Choroid plexus epithelial cell (primary cell): Measurements from ENCODE around the gene ABO.
"Not testable (repeated sequence)": the region's sequence is repeated elsewhere in the genome, so short reads cannot be mapped to it uniquely, and the experiment has no call there.

ENCODE experiments used
- DNase-seq: peaks from one replicate; pipeline ENCODE4 v3.0.0-alpha.2; 2010; ENCODE audit warnings: low read depth
- H3K4me3 ChIP-seq: 2 replicates; pipeline ENCODE4 v1.5.1; 2011; ENCODE audit warnings: low read depth, mild to moderate bottlenecking, control low read depth, low read length, moderate library complexity
- CTCF ChIP-seq: conservative IDR thresholded peaks from 2 replicates; pipeline ENCODE4 v1.5.1; 2011; ENCODE audit warnings: low read depth, mild to moderate bottlenecking, control low read depth, inconsistent platforms, low read length, moderate library complexity

Gene ABO

GRCh38 chr9:133285252-133285775 is 10.3 kb upstream of the ABO start:
- H3K4me3 ChIP-seq, result no peak overlapping the region
- no peak for DNase-seq
- no peak for TF ChIP-seq CTCF

DNA sequence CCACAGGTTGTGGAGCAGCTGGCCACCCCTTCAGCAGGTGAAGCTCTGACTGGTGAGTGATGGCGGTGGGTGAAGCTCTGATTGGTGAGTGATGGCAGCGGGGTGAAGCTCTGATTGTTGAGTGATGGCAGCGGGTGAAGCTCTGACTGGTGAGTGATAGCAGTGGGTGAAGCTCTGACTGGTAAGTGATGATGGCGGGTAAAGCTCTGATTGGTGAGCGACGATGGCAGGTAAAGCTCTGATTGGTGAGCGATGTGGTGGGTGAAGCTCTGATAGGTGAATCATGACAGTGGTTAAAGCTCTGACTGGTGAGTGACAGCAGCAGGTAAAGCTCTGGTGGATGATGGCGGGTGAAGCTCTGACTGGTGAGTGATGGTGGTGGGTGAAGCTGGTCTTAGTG is 9.4 kb upstream of the ABO start:
- H3K4me3 ChIP-seq, result no peak overlapping the region
- TF ChIP-seq CTCF, result no peak
- DNase-seq, result no peak

DNA sequence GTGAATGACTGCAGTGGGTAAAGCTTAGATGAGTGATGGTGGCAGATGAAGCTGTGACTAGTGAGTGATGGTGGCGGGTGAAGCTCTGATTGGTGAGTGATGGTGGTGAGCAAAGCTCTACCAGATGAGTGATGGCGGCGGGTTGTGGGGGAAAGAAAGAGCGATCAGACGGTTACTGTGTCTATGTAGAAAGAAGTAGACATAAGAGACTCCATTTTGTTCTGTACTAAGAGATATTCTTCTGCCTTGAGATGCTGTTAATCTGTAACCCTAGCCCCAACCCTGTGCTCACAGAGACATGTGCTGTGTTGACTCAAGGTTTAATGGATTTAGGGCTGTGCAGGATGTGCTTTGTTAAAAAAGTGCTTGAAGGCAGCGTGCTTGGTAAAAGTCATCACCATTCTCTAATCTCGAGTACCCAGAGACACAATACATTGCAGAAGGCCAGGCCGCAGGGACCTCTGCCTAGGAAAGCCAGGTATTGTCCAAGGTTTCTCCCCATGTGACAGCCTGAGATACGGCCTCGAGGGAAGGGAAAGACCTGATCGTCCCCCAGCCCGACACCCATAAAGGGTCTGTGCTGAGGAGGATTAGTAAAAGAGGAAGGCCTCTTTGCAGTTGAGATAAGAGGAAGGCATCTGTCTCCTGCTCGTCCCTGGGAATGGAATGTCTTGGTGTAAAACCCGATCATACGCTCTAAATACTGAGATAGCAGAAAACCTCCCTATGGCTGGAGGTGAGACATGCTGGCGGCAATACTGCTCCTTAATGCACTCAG is 8.4 kb upstream of the ABO start:
- not testable (repeated sequence) for H3K4me3 ChIP-seq, DNase-seq

DNA sequence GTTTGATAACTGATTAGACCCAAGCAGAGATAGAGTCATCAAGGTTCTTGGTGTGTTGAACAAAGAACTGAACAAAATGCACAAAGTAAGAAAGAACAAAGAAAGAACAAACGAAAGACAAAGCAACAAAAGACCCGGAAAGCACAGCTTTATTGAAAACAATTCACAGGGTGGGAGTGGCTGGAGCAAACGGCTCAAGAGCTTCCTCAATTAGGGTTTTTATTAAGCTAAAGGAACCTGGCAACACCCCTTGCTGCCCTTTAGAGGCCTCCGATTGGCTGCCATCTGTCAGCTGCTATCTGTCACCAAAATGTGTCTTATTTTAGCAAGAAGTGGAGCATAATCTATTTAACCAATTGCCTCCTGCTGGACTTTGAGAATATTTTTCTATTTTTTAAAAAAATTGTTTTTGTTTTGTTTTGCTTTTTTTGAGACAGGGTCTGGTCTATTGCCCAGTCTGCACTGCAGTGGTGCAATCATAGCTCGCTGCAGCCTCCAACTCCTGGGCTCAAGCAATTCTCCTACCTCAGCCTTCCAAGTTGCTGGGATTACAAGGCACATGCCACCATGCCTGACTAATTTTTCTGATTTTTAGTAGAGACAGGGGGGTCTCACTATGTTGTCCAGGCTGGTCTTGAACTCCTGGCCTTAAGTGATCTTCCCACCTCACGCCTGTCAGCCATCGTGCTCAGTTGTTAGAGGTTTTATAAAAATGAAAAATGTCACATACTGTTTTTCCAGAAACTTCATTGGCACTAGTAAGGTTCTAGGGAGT is 7.7 kb upstream of the ABO start:
- TF ChIP-seq CTCF, result no peak
- H3K4me3 ChIP-seq, result no peak overlapping the region
- DNase-seq, result no peak

DNA sequence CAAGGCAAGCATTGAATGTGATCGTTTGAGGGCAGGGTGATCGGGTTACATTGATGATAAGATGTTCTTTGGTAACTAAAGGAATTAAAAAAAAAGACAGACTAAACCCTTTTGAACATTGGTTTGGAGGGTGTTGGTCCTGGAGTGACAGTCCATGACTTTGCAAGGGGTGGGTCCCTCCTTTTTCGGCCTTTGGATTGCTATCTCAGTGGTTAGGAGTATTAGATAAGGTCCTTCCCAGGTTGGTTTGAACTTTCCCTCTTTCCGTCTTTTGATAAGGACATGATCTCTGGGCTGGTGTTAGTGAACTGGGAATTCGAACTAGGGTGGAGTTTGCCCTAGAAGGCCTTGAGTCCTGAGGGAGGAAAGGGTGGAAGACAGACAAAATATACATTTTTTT is 5.4 kb upstream of the ABO start:
- TF ChIP-seq CTCF, result no peak
- no peak for DNase-seq
- H3K4me3 ChIP-seq, result no peak overlapping the region

GRCh38 chr9:133278161-133279114 is 3.4 kb upstream of the ABO start:
- DNase-seq, result no peak
- TF ChIP-seq CTCF, result no peak
- no peak overlapping the region for H3K4me3 ChIP-seq

GRCh38 chr9:133277467-133277866 is 2.5 kb upstream of the ABO start:
- DNase-seq, result no peak
- no peak overlapping the region for H3K4me3 ChIP-seq
- no peak for TF ChIP-seq CTCF
